GM12801 (cell line): ENCODE results near the gene HOXA9.

Experiments
- CTCF ChIP-seq: IDR thresholded peaks from one replicate; pipeline ENCODE4 v1.5.1; 2011; ENCODE audit warnings: control low read depth; ENCODE audit not compliant: insufficient read length; ENCODE audit errors: extremely low read depth

HOXA9 gene

GRCh38 chr7:27148031-27148755, 17.1 kb downstream of the HOXA9 start:
- no peak for TF ChIP-seq CTCF

GRCh38 chr7:27147199-27148030, 17.9 kb downstream of the HOXA9 start, which contains the start of gene HOXA6:
Gene HOXA6 (minus strand): TSS chr7:27147774. CDS start chr7:27147749, 25 bp downstream.
- TF ChIP-seq CTCF, result no peak

GRCh38 chr7:27146491-27147198, 18.7 kb downstream of the HOXA9 start:
- no peak for TF ChIP-seq CTCF

GRCh38 chr7:27145914-27146412, 19.4 kb downstream of the HOXA9 start:
- no peak for TF ChIP-seq CTCF

- TF ChIP-seq CTCF, result no peak
Measured at GRCh38 chr7:27145165-27145913, 20.0 kb downstream of the HOXA9 start.

GRCh38 chr7:27144781-27145164, 20.6 kb downstream of the HOXA9 start:
- TF ChIP-seq CTCF, result no peak
